Activated T-cell treated with anti-CD3 and anti-CD28 coated beads for 1 hour (primary cell): Measurements from ENCODE around the gene DCAF11.

ENCODE experiments used
- DNase-seq: peaks from one replicate; pipeline ENCODE4 v3.0.0-alpha.2; 2020; ENCODE audit warnings: low read depth

DCAF11 gene

GRCh38 chr14:24121210-24121609 lies 6.6 kb downstream of the DCAF11 start:
- no peak for DNase-seq

GRCh38 chr14:24122416-24122815 lies 7.8 kb downstream of the DCAF11 start:
- DNase-seq, result no peak

- DNase-seq, result no peak
These were observed 8.3 kb downstream of the DCAF11 start for GRCh38 chr14:24122898-24123297.

GRCh38 chr14:24123424-24124417 lies 9.1 kb downstream of the DCAF11 start:
- DNase-seq, result no peak

- DNase-seq, result no peak
These were observed 12.4 kb downstream of the DCAF11 start for GRCh38 chr14:24126939-24127338.

- DNase-seq, result no peak
These were observed 13.1 kb downstream of the DCAF11 start for GRCh38 chr14:24127673-24128072.

- no peak for DNase-seq
These were observed 14.9 kb downstream of the DCAF11 start for GRCh38 chr14:24129410-24129998.

- no peak for DNase-seq
These were observed 15.8 kb downstream of the DCAF11 start, which contains the start of gene FITM1 for GRCh38 chr14:24130380-24130716. FITM1 (plus strand) TSS chr14:24130659; CDS start chr14:24131564, 905 bp downstream.

GRCh38 chr14:24130717-24131548 lies 16.4 kb downstream of the DCAF11 start:
- no peak for DNase-seq

GRCh38 chr14:24131549-24131966 lies 17.0 kb downstream of the DCAF11 start:
- DNase-seq, result no peak

GRCh38 chr14:24132061-24132685 lies 17.6 kb downstream of the DCAF11 start:
- peak; percentile 24 for DNase-seq

GRCh38 chr14:24132976-24133375 lies 18.4 kb downstream of the DCAF11 start:
- no peak for DNase-seq

- DNase-seq, result no peak
These were observed 19.2 kb downstream of the DCAF11 start for GRCh38 chr14:24133735-24134134.

- no peak for DNase-seq
These were observed 20.9 kb downstream of the DCAF11 start for GRCh38 chr14:24135584-24135833.

GRCh38 chr14:24135834-24136683 lies 21.5 kb downstream of the DCAF11 start, which contains the start of gene PSME1:
PSME1 (plus strand) TSS chr14:24136194; CDS start chr14:24136263, 69 bp downstream.
- DNase-seq, result peak; percentile 91

- no peak for DNase-seq
These were observed 22.3 kb downstream of the DCAF11 start for GRCh38 chr14:24136684-24137528.

- no peak for DNase-seq
These were observed 23.2 kb downstream of the DCAF11 start for GRCh38 chr14:24137529-24138395.

- no peak for DNase-seq
These were observed 24.1 kb downstream of the DCAF11 start for GRCh38 chr14:24138396-24139271.
